Heart right ventricle (tissue), 16 donors: ENCODE data around the gene GFI1B. TPM values are rescaled to one million over a fixed set of nuclear protein-coding genes. Genes with fewer than 3 reads are reported as not detected.

Experiments used
- ATAC-seq, 8 donors: fragments of 200-7000 bp; cut with Tn5 transposase; one replicate each; pipeline ENCODE4 v1.9.1; 2020; ENCODE audit warnings: mild to moderate bottlenecking in 8 of 8, moderate library complexity in 8 of 8, moderate number of reproducible peaks in 1 of 8
- DNase-seq, 2 donors: peaks; one replicate each; pipeline ENCODE4 v3.0.0-alpha.2; 2020
- H3K27ac ChIP-seq, 10 donors: fragments of 200-600 bp; sonication (generic) in 2 of 10; one replicate each; pipeline versions ENCODE4 v1.5.0 to v1.8.0; 2020 to 2022; ENCODE audit warnings: mild to moderate bottlenecking in 3 of 10
- H3K27me3 ChIP-seq, 7 donors: fragments of 200-600 bp; one replicate each; pipeline ENCODE4 v1.8.0; 2021 to 2022; ENCODE audit warnings: mild to moderate bottlenecking in 2 of 7
- H3K36me3 ChIP-seq, 9 donors: fragments of 200-600 bp; sonication (generic) in 1 of 9; one replicate each; pipeline versions ENCODE4 v1.5.0 to v1.8.0; 2020 to 2022; ENCODE audit warnings: mild to moderate bottlenecking in 2 of 9
- H3K4me1 ChIP-seq, 9 donors: fragments of 200-600 bp; sonication (generic) in 1 of 9; one replicate each; pipeline versions ENCODE4 v1.5.0 to v1.8.0; 2020 to 2022; ENCODE audit warnings: mild to moderate bottlenecking in 4 of 9
- H3K4me3 ChIP-seq, 10 donors: fragments of 200-600 bp; sonication (generic) in 2 of 10; one replicate each; pipeline versions ENCODE4 v1.5.0 to v1.8.0; 2020 to 2022; ENCODE audit warnings: mild to moderate bottlenecking in 7 of 10, moderate library complexity in 2 of 10
- H3K9me3 ChIP-seq, 11 donors: fragments of 200-600 bp in 10 of 11; sonication (generic) in 2 of 11; one replicate each; pipeline versions ENCODE4 v1.5.0 to v1.8.0; 2013 to 2022; ENCODE audit warnings: mild to moderate bottlenecking in 2 of 11, control low read depth in 1 of 11, moderate library complexity in 1 of 11
- WGBS, 2 donors: extraction: QIAGEN DNeasy Blood & Tissue Kit; methylation state at CpG; one replicate each; pipeline ENCODE4 v1.1.7; 2013; ENCODE audit warnings: inconsistent platforms in 1 of 2; 5-methylcytosine and 5-hydroxymethylcytosine counted together
- intact Hi-C, 10 donors: fragments of 100-400 bp; cut with DNase I; formaldehyde crosslinking; loops; one replicate each; pipeline versions ENCODE4 v1.11.1 to v1.14.2; 2022
- polyA plus RNA-seq, 2 donors: library from polyadenylated mRNA; stranded (reverse); fragments of 200-250 nt; gene quantifications; one replicate each; pipeline ENCODE4 v1.2.3, GENCODE V29; 2013
- total RNA-seq, 10 donors: library from RNA; stranded (reverse); fragmentation: NEBNext Ultra II Directional in 3 of 10; extraction: Animal tissue kit (Norgen Biotek cat#: 25700) in 3 of 10; gene quantifications; one replicate each; pipeline versions ENCODE4 v1.2.1 to v1.2.4, GENCODE V29; 2021 to 2023
- TF ChIP-seq, protein P1 (sequence below), 9 donors: fragments of 200-600 bp; sonication (generic) in 2 of 9; IDR thresholded peaks; one replicate each; pipeline versions ENCODE4 v1.5.0 to v1.8.0; 2021 to 2022; ENCODE audit warnings: antibody characterized with exemption in 9 of 9, mild to moderate bottlenecking in 5 of 9, moderate library complexity in 1 of 9
- donor health status: Arrhythmogenic right ventricular cardiomyopathy.
- donor health status: ischemic (EF 13 %, LVEDD 7.1; RV severe dilation, severe dysfunction).
- donor health status: healthy with polysubstance abuse.
- donor health status: DM: no; HTN: yes; CAD: no.
- donor health status: DM: no; HTN: no; CAD: no.
- donor health status: ischemic (EF 25% LVEDD 6.9; RV normal size, moderate dysfunction).
- donor health status: ischemic (EF 25% LVEDD 5.7; RV mildly dilated, moderate dysfunction).
- donor health status: healthy.
- donor health status: DM: yes; HTN: yes; CAD: no.
- donor health status: Ischemic cardiomyopathy.
- donor health status: ischemic (EF 35%, LVEDD 5.7; RV mildly dilated, moderate dysfunction).
- donor health status: nonischemic (EF 11% LVEDD 7.7; RV severe dilation, severe dysfunction).
- donor health status: DM: yes; HTN: yes; CAD: no.
- donor health status: PGD.
- donor health status: ischemic (EF 29% LVEDD 5.4; RV normal size, mild dysfunction).
- donor health status: nonischemic (EF 23%, LVEDD 6.1; RV moderate dilation, normal function).

The GFI1B gene
- total and polyA plus RNA-seq, 12 donors = 0.06 to 0.49 (median 0.24) TPM; not detected in 4

DNA sequence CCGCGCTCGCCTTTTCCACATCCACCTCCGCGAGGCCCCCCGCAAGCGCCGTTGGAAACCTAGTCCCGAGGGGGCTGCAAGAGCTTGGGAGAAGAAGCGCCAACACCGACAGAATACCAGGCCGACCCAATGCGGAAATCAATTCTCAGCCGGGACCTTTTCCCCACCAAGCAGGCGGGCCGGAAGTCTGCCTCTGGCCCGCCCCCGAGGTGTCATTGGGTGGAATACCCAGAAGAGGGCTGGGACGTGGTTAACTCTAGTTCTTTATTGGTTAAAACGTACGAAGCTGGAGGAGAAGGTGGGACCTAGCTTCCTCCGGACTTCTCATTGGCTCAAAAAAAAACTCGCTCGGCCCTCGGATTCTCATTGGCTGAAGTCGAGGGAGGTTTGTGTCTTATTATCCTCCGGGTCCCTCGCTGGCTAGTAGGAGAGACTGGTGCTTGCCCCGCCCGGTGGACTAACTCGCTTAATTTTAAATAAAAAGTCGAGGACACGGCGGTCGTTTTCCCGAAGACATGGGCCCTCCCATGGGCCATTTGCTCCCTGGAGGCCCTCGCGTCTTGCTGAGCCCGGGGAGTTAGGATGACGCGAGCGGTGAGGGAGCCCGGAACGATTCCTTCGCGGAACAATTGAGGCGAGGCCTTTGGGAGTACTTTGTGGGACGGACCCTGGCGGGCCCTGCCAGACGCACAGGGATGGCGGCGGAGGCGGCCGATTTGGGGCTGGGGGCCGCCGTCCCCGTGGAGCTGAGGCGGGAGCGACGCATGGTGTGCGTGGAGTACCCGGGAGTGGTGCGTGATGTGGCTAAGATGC, 52.0 kb downstream of the GFI1B start, which contains the start of gene GTF3C5:
GTF3C5 (plus strand) TSS at position 681 of the 813 bp plus-strand sequence; CDS start at position 696, 15 bp downstream.
- Histone ChIP-seq H3K4me1 (peaks cover 9 to 41% (median 29%) of the 10 kb centered on the region in 9 donors), H3K36me3 (peaks cover 0 to 11% (median 0%) of the 10 kb centered on the region in 9 donors), H3K9me3 (no peaks in the 10 kb centered on the region), H3K27me3 (no peaks in the 10 kb centered on the region), H3K27ac (peak within 1 kb of the TSS; percentile 39 to 96 (median 90)), H3K4me3 (peak within 1 kb of the TSS; percentile 67 to 99 (median 82))
- TF ChIP-seq, protein P1, sequence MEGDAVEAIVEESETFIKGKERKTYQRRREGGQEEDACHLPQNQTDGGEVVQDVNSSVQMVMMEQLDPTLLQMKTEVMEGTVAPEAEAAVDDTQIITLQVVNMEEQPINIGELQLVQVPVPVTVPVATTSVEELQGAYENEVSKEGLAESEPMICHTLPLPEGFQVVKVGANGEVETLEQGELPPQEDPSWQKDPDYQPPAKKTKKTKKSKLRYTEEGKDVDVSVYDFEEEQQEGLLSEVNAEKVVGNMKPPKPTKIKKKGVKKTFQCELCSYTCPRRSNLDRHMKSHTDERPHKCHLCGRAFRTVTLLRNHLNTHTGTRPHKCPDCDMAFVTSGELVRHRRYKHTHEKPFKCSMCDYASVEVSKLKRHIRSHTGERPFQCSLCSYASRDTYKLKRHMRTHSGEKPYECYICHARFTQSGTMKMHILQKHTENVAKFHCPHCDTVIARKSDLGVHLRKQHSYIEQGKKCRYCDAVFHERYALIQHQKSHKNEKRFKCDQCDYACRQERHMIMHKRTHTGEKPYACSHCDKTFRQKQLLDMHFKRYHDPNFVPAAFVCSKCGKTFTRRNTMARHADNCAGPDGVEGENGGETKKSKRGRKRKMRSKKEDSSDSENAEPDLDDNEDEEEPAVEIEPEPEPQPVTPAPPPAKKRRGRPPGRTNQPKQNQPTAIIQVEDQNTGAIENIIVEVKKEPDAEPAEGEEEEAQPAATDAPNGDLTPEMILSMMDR (IDR thresholded peaks at IDR 0.05) = peak in 3 of 9 donors; percentile 5 to 18 (median 9)
- intact Hi-C loops = loop anchor here in 4 of 10 donors (2.0 to 10.0 kb wide), 4 partner anchors 114 to 304 kb away; partner anchors contain the start of gene SURF6 (in 1 of the 4)
- WGBS, 2 donors = 0% methylated on average over 63 of the region's 63 CpGs
- ATAC-seq (peak; percentile 98 to 99 (median 99)), DNase-seq (peak; percentile 89 to 96)

GRCh38 chr9:133031130-133031422, 52.6 kb downstream of the GFI1B start:
- intact Hi-C loops = loop anchor here in 4 of 10 donors (2.0 to 10.0 kb wide), 4 partner anchors 114 to 304 kb away; partner anchors contain the start of gene SURF6 (in 1 of the 4)
- ATAC-seq = no peak

DNA sequence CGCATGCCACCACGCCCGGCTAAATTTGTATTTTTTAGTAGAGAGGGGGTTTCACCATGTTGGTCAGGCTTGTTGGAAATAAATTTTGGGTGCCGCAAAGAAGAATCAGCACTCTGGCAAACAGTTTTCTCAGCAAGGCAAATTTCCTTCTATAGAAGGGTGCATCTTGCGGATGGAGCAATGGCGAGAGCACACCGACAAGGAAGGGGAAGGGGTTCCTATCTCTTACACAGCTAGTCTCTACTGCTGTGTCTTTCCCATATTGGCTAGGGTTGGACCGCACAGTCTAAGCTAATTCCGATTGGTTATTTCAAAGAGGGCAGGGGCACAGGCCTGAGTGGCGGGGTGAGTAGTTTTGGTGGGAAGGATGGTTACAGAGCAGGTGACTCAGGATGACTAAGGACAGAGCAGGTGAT, 53.0 kb downstream of the GFI1B start:
- peaks cover 0 to 11% (median 0%) of the 10 kb centered on the region in 9 donors for H3K36me3 ChIP-seq
- DNase-seq = no peak
- no peaks in the 10 kb centered on the region for H3K27me3 ChIP-seq
- no peak for ATAC-seq
- peak overlapping the region; percentile 67 to 99 (median 82) for H3K4me3 ChIP-seq
- intact Hi-C loops = loop anchor here in 4 of 10 donors (2.0 to 10.0 kb wide), 4 partner anchors 113 to 303 kb away; partner anchors contain the start of gene SURF6 (in 1 of the 4)
- H3K4me1 ChIP-seq = peaks cover 9 to 41% (median 29%) of the 10 kb centered on the region in 9 donors
- no peaks in the 10 kb centered on the region for H3K9me3 ChIP-seq
- 67 to 71% methylated on average over 10 of the region's 10 CpGs for WGBS, 2 donors
- TF ChIP-seq, protein P1 (IDR thresholded peaks at IDR 0.05) = no peak
- peak overlapping the region in 7 of 10 donors; percentile 79 to 96 (median 90) for H3K27ac ChIP-seq

More at GRCh38 chr9:133031130-133031422, 52.6 kb downstream of the GFI1B start:
- Histone ChIP-seq H3K4me3 (peak overlapping the region; percentile 67 to 99 (median 82)), H3K4me1 (peaks cover 9 to 41% (median 29%) of the 10 kb centered on the region in 9 donors), H3K9me3 (no peaks in the 10 kb centered on the region), H3K27ac (peak overlapping the region; percentile 39 to 96 (median 90)), H3K36me3 (peaks cover 0 to 11% (median 0%) of the 10 kb centered on the region in 9 donors), H3K27me3 (no peaks in the 10 kb centered on the region)
- DNase-seq = no peak
- WGBS, 2 donors = 1 to 2% methylated on average over 16 of the region's 16 CpGs
- TF ChIP-seq, protein P1 (IDR thresholded peaks at IDR 0.05) = no peak

GRCh38 chr9:133032171-133032570, 53.7 kb downstream of the GFI1B start:
- Histone ChIP-seq H3K27ac (no peak overlapping the region), H3K27me3 (no peaks in the 10 kb centered on the region), H3K4me1 (peaks cover 9 to 41% (median 29%) of the 10 kb centered on the region in 9 donors), H3K36me3 (peaks cover 0 to 11% (median 0%) of the 10 kb centered on the region in 9 donors), H3K9me3 (no peaks in the 10 kb centered on the region), H3K4me3 (peak overlapping the region in 4 of 10 donors; percentile 70 to 99 (median 91))
- WGBS, 2 donors = 93% methylated on average over 10 of the region's 10 CpGs
- TF ChIP-seq, protein P1 (IDR thresholded peaks at IDR 0.05) = no peak
- DNase-seq = no peak
- ATAC-seq = no peak
- intact Hi-C loops = loop anchor here in 3 of 10 donors (5.0 to 10.0 kb wide), 3 partner anchors 113 to 303 kb away; partner anchors contain the start of gene SURF6 (in 1 of the 3)
